Thyroid gland (tissue), 4 donors: ENCODE data around the gene CCDC159. TPM values are rescaled to one million over a fixed set of nuclear protein-coding genes. Genes with fewer than 3 reads are reported as not detected.
A peak's percentile ranks its signal among the peaks of the same experiment; 100 is the strongest.

Experiments
- DNase-seq, 2 donors: peaks; one replicate each; pipeline ENCODE4 v3.0.0-alpha.2; 2019
- H3K27ac ChIP-seq, 3 donors: fragments of 200-600 bp; sonication (generic); 1 replicate in 2 of 3; 2 replicates in 1 of 3; pipeline ENCODE4 v1.5.1; 2016 to 2019; ENCODE audit warnings: mild to moderate bottlenecking in 1 of 3, moderate library complexity in 1 of 3
- H3K27me3 ChIP-seq: fragments of 200-600 bp; sonication (generic); one replicate; pipeline ENCODE4 v1.5.1; 2019
- H3K36me3 ChIP-seq, 2 donors: fragments of 200-600 bp; sonication (generic); one replicate each; pipeline ENCODE4 v1.5.1; 2016 to 2019
- H3K4me1 ChIP-seq, 2 donors: fragments of 200-600 bp; sonication (generic); one replicate each; pipeline ENCODE4 v1.5.1; 2017 to 2019
- H3K4me3 ChIP-seq, 3 donors: fragments of 200-600 bp; sonication (generic); replicated peaks in 1 of 3; 1 replicate in 2 of 3; 2 replicates in 1 of 3; pipeline ENCODE4 v1.5.1; 2016; ENCODE audit warnings: mild to moderate bottlenecking in 1 of 3
- H3K9me3 ChIP-seq: fragments of 200-600 bp; sonication (generic); one replicate; pipeline ENCODE4 v1.5.1; 2017
- POLR2A ChIP-seq, 2 donors: fragments of 450-650 bp; IDR thresholded peaks; one replicate each; pipeline ENCODE4 v1.6.1; 2017; ENCODE audit warnings: antibody characterized with exemption in 2 of 2, mild to moderate bottlenecking in 2 of 2, moderate library complexity in 1 of 2
- WGBS, 2 donors: methylation state at CpG; one replicate each; pipeline ENCODE4 v1.1.5; 2017; 5-methylcytosine and 5-hydroxymethylcytosine counted together
- intact Hi-C: fragments of 100-400 bp; cut with DNase I; formaldehyde crosslinking; loops from one replicate; pipeline ENCODE4 v1.15.1; 2023
- total RNA-seq, 4 donors: library from RNA; depleted of rRNA; stranded (reverse); fragments of >200 nt; gene quantifications; one replicate each; pipeline ENCODE4 v1.2.3, GENCODE V29; 2016
- TF ChIP-seq, protein P1 (sequence below), 6 experiments: fragments of 200-600 bp in 3 of 6; fragments of 450-650 bp in 3 of 6; sonication (generic) in 3 of 6; IDR thresholded peaks; one replicate each; pipeline ENCODE4 v1.5.1; 2016 to 2019; ENCODE audit warnings: antibody characterized with exemption in 6 of 6, mild to moderate bottlenecking in 2 of 6, inconsistent platforms in 1 of 6, moderate library complexity in 1 of 6

The CCDC159 gene
- total RNA-seq, 4 donors from 2014 or later = 27.0 to 36.9 (median 34.5) TPM

DNA sequence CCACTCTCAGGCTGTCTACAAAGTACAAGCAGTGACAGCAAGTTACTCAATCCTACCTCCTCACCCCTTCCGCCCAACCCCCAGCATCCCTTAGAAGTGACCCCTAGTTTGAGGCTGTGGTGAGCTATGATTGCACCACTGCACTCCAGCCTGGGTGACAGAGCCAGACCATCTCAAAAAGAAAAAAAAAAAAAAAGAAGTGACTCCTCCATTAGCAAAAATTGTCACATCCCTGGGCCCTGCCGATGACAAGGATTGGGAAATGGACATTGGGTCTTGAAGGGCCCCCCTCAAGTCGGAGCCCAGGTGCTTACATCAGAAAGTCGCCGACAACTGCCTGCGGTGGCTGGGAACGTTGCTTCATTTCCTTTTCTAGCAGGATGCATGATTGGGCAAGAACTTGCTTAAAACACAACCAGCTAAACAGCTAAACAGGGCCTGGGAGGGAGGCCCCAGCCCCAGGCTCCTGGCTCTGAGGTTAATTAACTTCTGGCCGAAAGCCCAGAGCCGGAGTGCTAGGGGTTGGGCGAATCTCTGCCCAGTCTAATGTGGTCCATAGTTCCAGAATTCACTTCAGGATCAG lies 22.1 kb upstream of the CCDC159 start:
- H3K4me3 ChIP-seq = no peak overlapping the region
- intact Hi-C loops = no loop called here
- WGBS, 2 donors = 4 to 6% methylated on average over 10 of the region's 10 CpGs

DNA sequence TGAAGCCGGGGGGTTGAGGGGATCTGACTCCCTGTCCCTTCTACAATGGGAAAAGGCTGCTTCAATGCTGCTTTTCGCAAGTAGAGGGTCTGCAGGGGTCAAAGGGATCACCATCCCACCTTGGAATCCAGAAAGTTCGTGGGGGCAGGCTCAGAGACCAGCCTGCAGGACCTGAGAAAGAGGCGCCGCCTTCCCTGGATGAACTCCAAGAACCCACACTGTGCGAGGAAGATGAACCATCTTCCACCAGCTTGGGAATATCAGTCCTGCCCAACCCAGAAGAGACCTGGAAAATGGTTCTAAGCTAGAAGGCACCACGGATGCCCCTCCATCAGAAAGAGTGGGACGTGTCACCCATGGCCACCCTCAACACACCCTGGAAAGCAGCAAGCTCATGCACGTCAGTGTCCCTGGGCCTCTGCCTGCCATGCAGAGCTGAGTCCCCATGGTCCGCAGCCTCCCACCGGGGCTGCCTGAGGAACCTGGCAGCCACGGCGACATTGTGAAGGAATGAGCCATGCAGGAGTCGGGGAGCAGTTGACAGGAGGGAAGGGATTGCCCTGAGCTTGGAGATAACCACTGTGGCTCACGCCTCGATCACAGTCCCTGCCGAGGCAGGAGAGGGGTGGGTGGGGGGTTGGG lies 21.4 kb upstream of the CCDC159 start:
- intact Hi-C loops = no loop called here
- H3K4me1 ChIP-seq = peaks cover 35 to 42% of the 10 kb centered on the region in 2 donors
- peaks cover 0 to 18% of the 10 kb centered on the region in 2 donors for H3K36me3 ChIP-seq
- H3K9me3 ChIP-seq = no peaks in the 10 kb centered on the region
- 77 to 83% methylated on average over 9 to 11 of the region's 17 CpGs for WGBS, 2 donors
- no peaks in the 10 kb centered on the region for H3K27me3 ChIP-seq
- H3K4me3 ChIP-seq = no peak overlapping the region
- peak in 1 of 2 donors; percentile 12 for DNase-seq
- peak overlapping the region; percentile 3 to 86 (median 80) for H3K27ac ChIP-seq
- TF ChIP-seq POLR2A (IDR thresholded peaks at IDR 0.05) = no peak
- TF ChIP-seq, protein P1, sequence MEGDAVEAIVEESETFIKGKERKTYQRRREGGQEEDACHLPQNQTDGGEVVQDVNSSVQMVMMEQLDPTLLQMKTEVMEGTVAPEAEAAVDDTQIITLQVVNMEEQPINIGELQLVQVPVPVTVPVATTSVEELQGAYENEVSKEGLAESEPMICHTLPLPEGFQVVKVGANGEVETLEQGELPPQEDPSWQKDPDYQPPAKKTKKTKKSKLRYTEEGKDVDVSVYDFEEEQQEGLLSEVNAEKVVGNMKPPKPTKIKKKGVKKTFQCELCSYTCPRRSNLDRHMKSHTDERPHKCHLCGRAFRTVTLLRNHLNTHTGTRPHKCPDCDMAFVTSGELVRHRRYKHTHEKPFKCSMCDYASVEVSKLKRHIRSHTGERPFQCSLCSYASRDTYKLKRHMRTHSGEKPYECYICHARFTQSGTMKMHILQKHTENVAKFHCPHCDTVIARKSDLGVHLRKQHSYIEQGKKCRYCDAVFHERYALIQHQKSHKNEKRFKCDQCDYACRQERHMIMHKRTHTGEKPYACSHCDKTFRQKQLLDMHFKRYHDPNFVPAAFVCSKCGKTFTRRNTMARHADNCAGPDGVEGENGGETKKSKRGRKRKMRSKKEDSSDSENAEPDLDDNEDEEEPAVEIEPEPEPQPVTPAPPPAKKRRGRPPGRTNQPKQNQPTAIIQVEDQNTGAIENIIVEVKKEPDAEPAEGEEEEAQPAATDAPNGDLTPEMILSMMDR (IDR thresholded peaks at IDR 0.05) = no peak

More for the DNA sequence above, 22.1 kb upstream of the CCDC159 start:
- no peaks in the 10 kb centered on the region for H3K27me3 ChIP-seq
- peaks cover 0 to 14% of the 10 kb centered on the region in 2 donors for H3K36me3 ChIP-seq
- H3K4me1 ChIP-seq = peaks cover 35 to 42% of the 10 kb centered on the region in 2 donors
- TF ChIP-seq, protein P1 (IDR thresholded peaks at IDR 0.05) = no peak
- no peak for TF ChIP-seq POLR2A (IDR thresholded peaks at IDR 0.05)
- peak; percentile 92 for DNase-seq
- H3K27ac ChIP-seq = peak overlapping the region; percentile 62 to 86 (median 80)
- H3K9me3 ChIP-seq = no peaks in the 10 kb centered on the region

DNA sequence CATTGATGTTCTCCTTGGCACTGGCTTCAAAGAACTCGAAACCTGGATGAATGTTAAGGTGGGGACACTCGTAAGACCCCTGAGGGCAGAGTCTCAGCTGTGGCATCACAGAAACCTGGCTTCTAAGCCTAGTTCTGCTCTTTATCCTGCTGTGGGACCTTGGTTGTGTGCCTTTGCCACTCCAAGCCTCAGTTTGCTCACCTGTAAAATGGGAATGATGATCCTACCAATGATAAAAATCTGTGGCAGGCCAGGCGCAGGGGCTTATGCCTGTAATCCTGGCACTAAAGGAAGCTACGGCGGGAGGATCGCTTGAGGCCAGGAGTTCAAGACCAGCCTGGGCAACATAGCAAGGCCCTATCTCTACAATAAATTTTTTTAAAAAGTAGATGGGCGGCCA lies 20.8 kb upstream of the CCDC159 start:
- Histone ChIP-seq H3K27ac (no peak overlapping the region), H3K4me3 (no peak overlapping the region), H3K9me3 (no peaks in the 10 kb centered on the region), H3K36me3 (peaks cover 0 to 24% of the 10 kb centered on the region in 2 donors), H3K4me1 (peaks cover 35 to 42% of the 10 kb centered on the region in 2 donors), H3K27me3 (no peaks in the 10 kb centered on the region)
- intact Hi-C loops = no loop called here
- DNase-seq = no peak
- TF ChIP-seq, protein P1 (IDR thresholded peaks at IDR 0.05) = no peak
- TF ChIP-seq POLR2A (IDR thresholded peaks at IDR 0.05) = no peak
- 94 to 97% methylated on average over 7 of the region's 7 CpGs for WGBS, 2 donors

DNA sequence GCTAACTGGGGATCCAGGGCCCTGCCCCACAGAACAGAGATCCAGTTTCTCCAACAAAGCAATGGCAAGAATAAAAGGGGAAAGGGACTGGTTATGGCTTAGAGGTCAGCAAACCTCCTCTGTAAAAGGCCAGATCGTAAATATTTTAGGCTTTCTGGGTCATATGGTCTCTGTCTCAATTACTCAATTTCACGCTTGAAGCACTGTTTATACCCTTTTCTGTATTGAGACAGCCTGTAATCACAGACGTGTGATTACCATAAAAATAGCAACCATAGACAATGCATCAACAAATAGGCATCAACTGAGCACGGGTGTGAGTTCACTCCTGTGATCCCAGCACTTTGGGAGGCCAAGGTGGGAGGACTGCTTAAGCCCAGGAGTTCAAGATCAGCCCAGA lies 16.2 kb upstream of the CCDC159 start:
- no peak for DNase-seq
- no peaks in the 10 kb centered on the region for H3K27me3 ChIP-seq
- intact Hi-C loops = no loop called here
- H3K4me1 ChIP-seq = peaks cover 0 to under 1% of the 10 kb centered on the region in 2 donors
- no peak overlapping the region for H3K27ac ChIP-seq
- H3K36me3 ChIP-seq = peaks cover 20 to 49% of the 10 kb centered on the region in 2 donors
- WGBS, 2 donors = 81 to 93% methylated on average over 4 of the region's 4 CpGs
- no peak overlapping the region for H3K4me3 ChIP-seq
- H3K9me3 ChIP-seq = no peaks in the 10 kb centered on the region
- no peak for TF ChIP-seq POLR2A (IDR thresholded peaks at IDR 0.05)
- TF ChIP-seq, protein P1 (IDR thresholded peaks at IDR 0.05) = no peak

DNA sequence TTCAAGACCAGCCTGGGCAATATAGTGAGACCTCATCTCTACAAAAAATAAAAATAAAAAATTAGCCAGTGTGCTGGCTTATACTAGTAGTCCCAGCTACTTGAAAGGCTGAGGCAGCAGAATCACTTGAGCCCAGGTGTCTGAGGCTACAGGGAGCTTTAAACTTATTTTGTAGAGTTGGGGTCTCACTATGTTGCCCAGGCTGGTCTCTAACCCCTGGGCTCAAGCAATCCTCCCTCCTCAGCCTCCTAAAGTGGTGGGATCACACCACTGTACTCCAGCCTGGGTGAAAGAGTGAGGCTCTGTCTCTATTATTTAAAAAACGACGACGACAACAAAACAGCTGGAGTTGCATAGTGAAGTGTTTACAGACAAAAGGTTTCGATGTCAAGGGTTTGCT lies 14.8 kb upstream of the CCDC159 start:
- H3K27me3 ChIP-seq = no peaks in the 10 kb centered on the region
- no peaks in the 10 kb centered on the region for H3K4me1 ChIP-seq
- 85 to 88% methylated on average over 4 of the region's 4 CpGs for WGBS, 2 donors
- no peak overlapping the region for H3K27ac ChIP-seq
- no peaks in the 10 kb centered on the region for H3K9me3 ChIP-seq
- DNase-seq = no peak
- no peak overlapping the region for H3K4me3 ChIP-seq
- H3K36me3 ChIP-seq = peaks cover 27 to 62% of the 10 kb centered on the region in 2 donors
- TF ChIP-seq POLR2A (IDR thresholded peaks at IDR 0.05) = no peak
- TF ChIP-seq, protein P1 (IDR thresholded peaks at IDR 0.05) = no peak
- intact Hi-C loops = no loop called here
